ENCODE measurements around the gene DAPK2.
A peak's percentile ranks its signal among the peaks of the same experiment; 100 is the strongest.

Gene DAPK2

DNA sequence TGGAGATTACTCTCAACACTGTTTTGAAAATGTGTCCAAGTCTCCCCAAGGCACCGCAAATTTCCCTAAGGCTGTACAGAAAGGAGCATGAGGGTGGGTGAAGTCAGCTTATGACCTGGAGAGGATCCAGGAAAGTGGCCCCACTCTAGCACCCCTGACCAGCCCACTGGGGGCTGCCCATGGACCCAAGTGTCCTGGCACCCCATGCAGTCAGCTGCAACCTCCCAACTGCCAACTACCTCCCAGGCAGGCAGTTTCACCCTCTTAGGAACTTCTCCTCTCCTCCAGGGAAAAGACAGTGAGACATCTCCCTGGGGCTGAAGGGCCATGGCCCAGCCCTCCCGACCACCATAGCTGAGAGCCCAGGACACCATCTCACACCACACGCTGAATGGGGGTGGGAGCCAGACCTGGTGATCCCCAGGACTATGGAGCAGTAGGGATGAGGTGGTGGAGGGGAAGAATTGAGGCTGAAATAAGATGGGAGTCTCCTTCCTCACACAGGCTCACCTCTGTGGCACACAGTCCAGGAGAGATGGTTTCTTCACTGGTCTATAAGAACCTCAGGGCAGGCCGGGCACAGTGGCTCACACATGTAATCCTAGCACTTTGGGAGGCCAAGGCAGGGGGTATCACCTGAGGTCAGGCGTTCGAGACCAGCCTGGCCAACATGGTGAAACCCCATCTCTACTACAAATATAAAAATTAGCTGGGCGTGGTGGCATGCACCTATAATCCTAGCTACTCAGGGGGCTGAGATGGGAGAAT is 104.4 kb downstream of the DAPK2 start:
- no peak for DNase-seq (ENCODE audit: low spot score)

GRCh38 chr15:63940966-63941620 is 105.2 kb downstream of the DAPK2 start:
- no peak for DNase-seq (ENCODE audit: low spot score)

- no peak for DNase-seq (ENCODE audit: low spot score)
Measured at GRCh38 chr15:63939531-63940130, 106.7 kb downstream of the DAPK2 start.

DNA sequence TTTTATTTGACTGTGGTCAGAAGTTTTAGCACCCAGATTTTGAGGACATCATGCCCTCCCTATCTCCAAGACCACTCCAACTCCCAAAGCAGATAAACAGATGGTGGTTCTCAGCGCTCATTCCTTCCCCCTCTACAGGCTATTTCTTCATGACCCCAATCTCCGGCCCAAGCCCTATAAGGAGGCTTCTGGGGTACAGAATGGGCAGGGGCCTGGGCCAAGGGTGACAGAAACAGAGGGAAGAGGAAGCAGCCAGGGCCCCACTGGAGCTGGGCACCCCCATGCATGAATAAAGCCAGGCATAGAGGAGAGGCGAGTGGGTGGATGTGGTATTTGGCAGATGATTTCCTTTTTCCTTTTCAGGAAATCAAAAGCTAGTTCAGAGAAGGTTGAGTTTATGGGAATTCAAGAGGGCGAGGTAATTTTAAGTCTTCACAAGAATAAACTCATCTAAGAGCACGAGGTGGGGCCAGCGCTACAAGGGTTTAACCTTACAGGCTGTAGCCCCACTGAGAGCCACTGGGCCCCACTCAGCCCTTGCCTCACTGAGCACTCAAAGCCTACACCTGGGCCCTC is 107.7 kb downstream of the DAPK2 start:
- no peak for DNase-seq (ENCODE audit: low spot score)

DNA sequence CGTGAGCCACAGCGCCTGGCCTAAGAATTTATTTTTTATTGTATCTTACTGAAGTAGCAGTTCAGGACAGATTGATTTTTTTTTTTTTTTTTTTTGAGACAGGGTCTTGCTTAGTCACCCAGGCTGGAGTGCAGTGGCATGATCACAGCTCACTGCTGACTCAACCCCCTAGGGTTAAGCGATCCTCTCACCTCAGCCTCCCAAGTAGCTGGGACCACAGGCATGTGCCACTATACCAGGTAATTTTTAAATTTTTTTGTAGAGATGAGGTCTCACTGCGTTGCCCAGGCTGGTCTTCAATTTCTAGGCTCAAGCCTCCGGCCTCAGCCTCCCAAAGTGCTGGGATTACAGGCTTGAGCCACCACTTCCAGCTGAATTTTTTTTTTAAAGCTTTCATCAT is 112.8 kb downstream of the DAPK2 start:
- DNase-seq (ENCODE audit: low spot score) = peak; percentile 23

DNA sequence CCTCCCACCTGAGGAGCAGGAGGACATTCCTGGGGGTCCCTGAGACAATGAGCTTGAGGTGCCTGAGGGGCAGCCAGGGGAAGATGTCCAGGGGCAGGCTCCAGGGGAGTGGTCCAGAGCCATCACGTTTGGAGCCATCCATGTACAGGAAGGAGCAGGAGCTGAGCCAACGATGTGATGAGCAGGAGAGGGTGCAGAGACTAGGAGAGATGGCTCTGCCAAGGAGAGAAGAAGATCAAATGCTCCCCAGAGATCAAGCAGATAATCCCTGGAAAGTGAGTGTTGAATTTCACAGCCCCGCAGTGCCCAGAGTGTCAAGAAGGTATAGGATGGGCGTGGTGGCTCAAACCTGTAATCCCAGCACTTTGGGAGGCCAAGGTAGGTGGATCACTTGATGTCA is 114.7 kb downstream of the DAPK2 start:
- DNase-seq (ENCODE audit: low spot score) = no peak

- DNase-seq (ENCODE audit: low spot score) = no peak
Measured at GRCh38 chr15:63930034-63930433, 116.3 kb downstream of the DAPK2 start.

GRCh38 chr15:63928185-63928842 is 118.0 kb downstream of the DAPK2 start:
- no peak for DNase-seq (ENCODE audit: low spot score)

GRCh38 chr15:63923993-63924950 is 122.0 kb downstream of the DAPK2 start:
- DNase-seq (ENCODE audit: low spot score) = no peak

DNA sequence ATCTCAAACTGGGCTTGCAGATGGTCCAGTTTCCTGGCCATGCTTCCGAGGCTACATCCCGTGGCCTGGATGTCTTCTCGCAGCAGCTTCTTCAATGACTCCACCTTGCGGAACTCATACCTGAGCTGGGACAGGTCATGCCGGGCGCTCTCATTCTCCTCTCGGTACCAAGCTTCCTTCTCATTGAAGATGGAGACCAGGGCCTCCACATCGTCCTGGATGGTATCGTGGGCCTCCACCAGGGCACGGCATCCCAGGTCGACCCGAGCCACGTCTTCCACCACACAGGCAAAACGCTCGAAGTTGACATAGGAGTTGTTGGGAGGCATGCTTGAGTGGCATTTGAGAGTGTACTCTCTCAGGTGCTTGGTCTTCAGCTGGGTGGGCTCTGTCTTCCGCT is 123.4 kb downstream of the DAPK2 start:
- no peak for DNase-seq (ENCODE audit: low spot score)

DNA sequence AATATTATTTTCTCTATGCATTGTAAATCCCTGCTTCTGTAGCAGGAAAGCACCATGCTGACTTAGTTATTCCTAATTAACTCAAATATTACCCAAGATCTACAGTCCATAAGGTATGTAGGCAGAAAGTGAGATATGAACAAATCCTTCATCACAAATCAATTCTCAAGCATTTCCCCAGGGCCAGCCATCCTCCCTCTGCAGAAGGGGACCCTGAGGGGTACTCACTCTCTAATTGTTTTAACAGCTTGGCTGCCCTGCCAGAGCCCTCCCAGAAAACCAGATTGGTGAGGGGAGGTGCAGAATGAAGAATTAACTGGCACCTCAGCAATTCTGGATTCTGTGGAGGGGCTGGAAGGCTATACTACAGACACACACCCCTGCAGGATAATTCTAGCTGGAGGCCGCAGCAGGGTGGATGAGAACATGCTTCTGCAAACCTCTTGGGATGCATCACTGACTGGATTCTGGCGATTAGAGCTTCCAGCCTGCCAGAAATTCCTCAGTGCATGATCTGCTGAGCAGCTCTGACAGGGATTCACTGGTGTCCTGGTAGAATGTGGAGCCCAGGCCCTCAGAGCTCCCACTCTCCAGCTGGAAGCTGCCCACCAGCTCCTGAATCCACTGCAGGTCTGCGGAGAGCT is 123.9 kb downstream of the DAPK2 start:
- no peak for DNase-seq (ENCODE audit: low spot score)

GRCh38 chr15:63920504-63921175 is 125.6 kb downstream of the DAPK2 start:
- no peak for DNase-seq (ENCODE audit: low spot score)

- DNase-seq (ENCODE audit: low spot score) = no peak
Measured at GRCh38 chr15:63918901-63919348, 127.4 kb downstream of the DAPK2 start.

DNA sequence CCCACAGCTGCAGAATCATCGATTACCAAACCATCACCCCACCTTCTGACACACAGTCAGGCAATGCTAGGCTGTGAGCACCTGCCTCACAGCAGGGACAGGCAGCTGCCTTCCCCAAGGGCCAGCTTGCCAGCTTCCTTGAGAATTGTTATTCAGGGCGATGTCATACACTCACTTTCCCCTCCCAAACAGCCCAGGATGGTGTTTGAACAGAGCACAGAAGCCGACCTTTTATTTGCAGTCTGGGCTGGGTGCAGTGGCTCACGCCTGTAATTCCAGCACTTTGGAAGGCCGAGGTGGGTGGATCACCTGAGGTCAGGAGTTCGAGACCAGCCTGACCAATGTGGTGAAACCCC is 128.0 kb downstream of the DAPK2 start:
- DNase-seq (ENCODE audit: low spot score) = no peak

DNA sequence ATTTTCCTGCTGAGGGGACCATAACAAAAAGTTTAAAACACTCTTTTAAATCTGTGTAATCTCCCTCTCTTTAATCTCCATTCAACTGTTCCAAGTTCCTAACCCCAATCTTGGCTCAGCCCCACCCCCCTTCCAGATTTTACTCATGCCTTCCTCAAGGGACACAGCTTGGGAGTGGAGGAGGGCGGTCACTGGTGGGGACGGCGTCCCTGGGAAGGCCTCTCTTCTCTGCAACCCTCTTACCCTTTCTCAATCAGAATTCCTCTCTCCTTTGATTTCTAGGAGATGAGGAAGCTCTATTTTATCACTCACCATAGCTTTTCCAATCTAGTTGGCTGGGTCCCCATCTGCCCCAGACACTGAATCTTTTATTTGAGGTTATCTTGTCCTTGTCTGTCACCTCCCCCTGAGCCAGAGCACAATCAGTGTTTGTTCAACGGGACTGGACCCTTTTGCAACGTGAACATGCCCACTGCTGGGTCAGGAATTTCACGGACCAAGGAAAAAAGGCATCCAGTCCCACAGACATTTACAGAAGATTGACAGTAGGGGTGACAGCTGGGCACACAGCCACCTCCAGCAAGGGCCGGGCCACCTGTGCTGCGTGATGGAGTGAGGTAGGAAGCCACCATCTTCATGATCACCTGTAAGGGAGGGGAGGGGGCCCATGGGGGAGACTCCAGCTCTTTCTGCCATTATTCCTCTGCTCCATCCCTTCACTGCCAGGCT is 128.5 kb downstream of the DAPK2 start:
- no peak for DNase-seq (ENCODE audit: low spot score)

DNA sequence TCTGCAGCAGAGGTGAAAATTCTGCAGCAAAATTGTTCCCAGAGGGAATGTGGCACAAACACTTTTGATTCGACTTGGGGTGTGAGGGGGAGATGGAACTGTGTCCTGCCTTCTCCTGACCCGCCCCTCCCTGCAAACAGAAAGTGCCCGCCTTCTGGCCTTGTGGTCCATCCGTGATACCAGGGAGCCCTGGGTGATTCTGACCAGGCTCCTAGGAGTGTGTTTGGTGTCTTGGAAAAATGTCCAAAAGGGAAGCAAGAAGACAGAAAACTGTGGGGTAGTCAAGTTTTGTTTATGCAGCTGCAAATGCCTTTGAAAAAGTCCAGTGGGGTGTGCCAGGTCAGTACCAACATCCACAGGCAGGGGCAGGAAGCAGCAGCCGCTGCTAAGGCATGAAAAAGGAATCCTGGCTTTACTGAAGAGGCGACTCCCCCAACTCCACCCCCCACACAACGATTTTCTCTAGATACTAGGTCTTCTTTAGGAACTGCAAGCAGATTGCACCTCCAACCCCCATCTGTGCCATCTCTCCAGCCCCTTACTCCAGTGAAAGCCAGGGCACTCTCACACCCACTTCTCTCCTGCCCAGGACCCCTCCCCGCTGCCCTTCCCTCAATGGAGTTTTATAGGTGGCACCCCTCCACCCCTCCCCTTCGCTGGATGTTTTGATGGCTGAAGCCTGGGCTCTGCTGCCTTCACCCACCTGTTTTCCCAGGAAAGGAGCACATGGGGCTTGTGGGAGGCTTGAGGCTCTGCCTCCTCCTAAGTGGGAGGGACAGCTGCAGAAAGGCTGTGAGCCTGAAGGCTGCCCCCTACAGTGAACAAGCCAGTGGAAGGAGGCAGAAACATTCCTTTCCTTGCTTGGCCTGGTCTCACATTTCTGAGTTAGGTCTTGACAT is 130.2 kb downstream of the DAPK2 start:
- no peak for DNase-seq (ENCODE audit: low spot score)

- DNase-seq (ENCODE audit: low spot score) = no peak
Measured at GRCh38 chr15:63915209-63915872, 130.9 kb downstream of the DAPK2 start.

GRCh38 chr15:63913786-63914315 is 132.4 kb downstream of the DAPK2 start:
- no peak for DNase-seq (ENCODE audit: low spot score)

All from hematopoietic multipotent progenitor cell treated with erythropoietin and hydrocortisone succinate and interleukin-3 and kit ligand, for 17 days (in vitro differentiated cells).